Testis (tissue), 2 donors: ENCODE results near the gene SSU72.

Experiments
- POLR2A ChIP-seq: fragments of 450-650 bp; IDR thresholded peaks from one replicate; pipeline ENCODE4 v1.6.1; 2017; ENCODE audit warnings: antibody characterized with exemption, mild to moderate bottlenecking, moderate library complexity
- TF ChIP-seq, protein P1 (sequence below), 3 experiments: fragments of 450-650 bp in 2 of 3; fragments of 200-600 bp in 1 of 3; sonication (generic) in 1 of 3; IDR thresholded peaks; one replicate each; pipeline ENCODE4 v1.5.1; 2016 to 2019; ENCODE audit warnings: antibody characterized with exemption in 3 of 3, mild to moderate bottlenecking in 2 of 3, moderate library complexity in 1 of 3

DNA sequence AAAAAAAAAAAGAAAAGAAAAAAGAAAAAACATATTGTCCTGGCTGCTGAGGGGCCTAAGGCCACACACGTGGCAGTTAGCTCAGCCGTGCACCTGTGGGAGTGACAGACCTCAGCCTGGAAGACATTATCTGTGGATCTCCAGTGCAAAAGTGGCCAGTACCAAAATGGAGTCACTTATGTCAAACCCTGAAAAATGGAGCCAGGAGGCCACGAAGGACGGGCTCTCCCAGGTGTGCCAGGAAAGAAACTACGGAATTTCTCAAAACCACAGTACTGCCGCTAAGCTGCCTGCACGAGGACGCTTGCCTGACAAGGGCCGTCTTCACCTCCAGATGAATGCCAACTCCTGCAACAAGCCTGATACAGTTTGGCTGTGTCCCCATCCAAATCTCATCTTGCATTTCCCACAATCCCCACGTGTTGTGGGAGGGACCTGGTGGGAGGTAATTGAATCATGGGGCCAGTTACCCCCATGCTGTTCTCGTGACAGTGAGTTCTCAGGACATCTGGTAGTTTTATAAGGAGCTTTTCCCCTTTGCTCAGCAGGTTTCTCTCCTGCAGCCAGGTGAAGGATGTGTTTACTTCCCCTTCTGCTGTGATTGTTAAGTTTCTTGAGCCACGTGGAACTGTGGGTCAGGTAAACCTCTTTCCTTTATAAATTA is 35.3 kb upstream of the SSU72 start:
- TF ChIP-seq, protein P1, sequence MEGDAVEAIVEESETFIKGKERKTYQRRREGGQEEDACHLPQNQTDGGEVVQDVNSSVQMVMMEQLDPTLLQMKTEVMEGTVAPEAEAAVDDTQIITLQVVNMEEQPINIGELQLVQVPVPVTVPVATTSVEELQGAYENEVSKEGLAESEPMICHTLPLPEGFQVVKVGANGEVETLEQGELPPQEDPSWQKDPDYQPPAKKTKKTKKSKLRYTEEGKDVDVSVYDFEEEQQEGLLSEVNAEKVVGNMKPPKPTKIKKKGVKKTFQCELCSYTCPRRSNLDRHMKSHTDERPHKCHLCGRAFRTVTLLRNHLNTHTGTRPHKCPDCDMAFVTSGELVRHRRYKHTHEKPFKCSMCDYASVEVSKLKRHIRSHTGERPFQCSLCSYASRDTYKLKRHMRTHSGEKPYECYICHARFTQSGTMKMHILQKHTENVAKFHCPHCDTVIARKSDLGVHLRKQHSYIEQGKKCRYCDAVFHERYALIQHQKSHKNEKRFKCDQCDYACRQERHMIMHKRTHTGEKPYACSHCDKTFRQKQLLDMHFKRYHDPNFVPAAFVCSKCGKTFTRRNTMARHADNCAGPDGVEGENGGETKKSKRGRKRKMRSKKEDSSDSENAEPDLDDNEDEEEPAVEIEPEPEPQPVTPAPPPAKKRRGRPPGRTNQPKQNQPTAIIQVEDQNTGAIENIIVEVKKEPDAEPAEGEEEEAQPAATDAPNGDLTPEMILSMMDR (IDR thresholded peaks at IDR 0.05): no peak
- no peak for TF ChIP-seq POLR2A
